Kidney epithelial cell (primary cell): Measurements from ENCODE around the gene CRYBB2. TPM values are rescaled to one million over a fixed set of nuclear protein-coding genes. Genes with fewer than 3 reads are reported as not detected.
"Not testable (repeated sequence)": the region's sequence is repeated elsewhere in the genome, so short reads cannot be mapped to it uniquely, and the experiment has no call there.

Experiments
- DNase-seq: peaks from one replicate; pipeline ENCODE4 v3.0.0-alpha.2; 2010; ENCODE audit warnings: low read depth
- H3K27me3 ChIP-seq: 2 replicates; pipeline ENCODE4 v1.6.0; 2011; ENCODE audit warnings: low read length; ENCODE audit not compliant: control insufficient read depth, insufficient read depth
- H3K36me3 ChIP-seq: 2 replicates; pipeline ENCODE4 v1.5.1; 2011; ENCODE audit warnings: low read length; ENCODE audit not compliant: control insufficient read depth, insufficient read depth
- H3K4me3 ChIP-seq: 2 replicates; pipeline ENCODE4 v1.5.1; 2011; ENCODE audit warnings: low read depth, mild to moderate bottlenecking, control low read depth, low read length
- total RNA-seq: library from RNA; depleted of rRNA; stranded (reverse); fragments of >200 nt; gene quantifications from 2 replicates; pipeline ENCODE4 v1.2.3, GENCODE V29; 2015
- TF ChIP-seq, protein P1 (sequence below): IDR thresholded peaks from 2 replicates; pipeline ENCODE4 v1.5.1; 2011; ENCODE audit warnings: mild to moderate bottlenecking, moderate library complexity, low read length, control low read depth, inconsistent platforms; ENCODE audit not compliant: insufficient read depth, poor library complexity, severe bottlenecking

Gene CRYBB2
- total RNA-seq, 1 donor from 2014 or later = not detected

DNA sequence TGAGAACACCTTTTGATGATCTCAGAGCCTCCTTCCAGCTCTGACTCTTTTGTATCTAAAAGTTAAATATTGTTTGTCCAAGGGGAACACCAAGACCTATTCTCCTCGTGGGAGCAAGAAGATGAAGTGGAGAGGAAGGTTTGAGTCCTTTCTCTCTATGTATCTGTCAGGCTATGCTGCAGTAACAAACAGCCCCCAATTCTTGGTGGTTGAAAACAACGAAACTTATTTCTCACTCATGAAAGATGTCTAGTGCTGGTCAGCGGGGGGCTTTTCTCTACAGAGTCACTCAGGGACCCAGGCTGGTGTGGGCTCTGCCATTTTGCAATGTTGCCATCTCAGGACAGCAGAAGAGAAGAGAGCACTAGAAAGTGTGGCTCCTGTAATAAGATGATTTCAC, 6.2 kb upstream of the CRYBB2 start:
- no peaks in the 10 kb centered on the region for H3K36me3 ChIP-seq
- no peak overlapping the region for H3K4me3 ChIP-seq
- TF ChIP-seq, protein P1, sequence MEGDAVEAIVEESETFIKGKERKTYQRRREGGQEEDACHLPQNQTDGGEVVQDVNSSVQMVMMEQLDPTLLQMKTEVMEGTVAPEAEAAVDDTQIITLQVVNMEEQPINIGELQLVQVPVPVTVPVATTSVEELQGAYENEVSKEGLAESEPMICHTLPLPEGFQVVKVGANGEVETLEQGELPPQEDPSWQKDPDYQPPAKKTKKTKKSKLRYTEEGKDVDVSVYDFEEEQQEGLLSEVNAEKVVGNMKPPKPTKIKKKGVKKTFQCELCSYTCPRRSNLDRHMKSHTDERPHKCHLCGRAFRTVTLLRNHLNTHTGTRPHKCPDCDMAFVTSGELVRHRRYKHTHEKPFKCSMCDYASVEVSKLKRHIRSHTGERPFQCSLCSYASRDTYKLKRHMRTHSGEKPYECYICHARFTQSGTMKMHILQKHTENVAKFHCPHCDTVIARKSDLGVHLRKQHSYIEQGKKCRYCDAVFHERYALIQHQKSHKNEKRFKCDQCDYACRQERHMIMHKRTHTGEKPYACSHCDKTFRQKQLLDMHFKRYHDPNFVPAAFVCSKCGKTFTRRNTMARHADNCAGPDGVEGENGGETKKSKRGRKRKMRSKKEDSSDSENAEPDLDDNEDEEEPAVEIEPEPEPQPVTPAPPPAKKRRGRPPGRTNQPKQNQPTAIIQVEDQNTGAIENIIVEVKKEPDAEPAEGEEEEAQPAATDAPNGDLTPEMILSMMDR = no peak
- no peak for DNase-seq
- H3K27me3 ChIP-seq = no peaks in the 10 kb centered on the region

DNA sequence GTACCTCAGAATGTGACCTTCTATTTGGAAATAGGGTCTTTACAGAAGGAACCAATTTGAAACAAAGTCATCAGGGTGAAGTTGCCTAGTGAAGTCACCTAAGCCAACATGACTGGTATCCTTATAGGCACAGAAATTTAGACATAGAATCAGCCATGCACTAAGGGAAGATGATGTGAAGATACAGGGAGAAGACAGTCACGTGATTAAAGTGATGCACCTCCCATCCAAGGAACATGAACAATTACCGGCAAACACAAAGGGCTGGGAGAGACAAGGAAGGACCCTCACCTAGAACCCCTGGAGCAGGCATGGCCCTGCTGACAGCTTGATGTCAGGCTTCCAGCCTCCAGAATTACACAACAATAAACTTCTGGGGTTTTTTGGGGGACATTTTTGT, 3.2 kb upstream of the CRYBB2 start:
- Histone ChIP-seq H3K4me3 (no peak overlapping the region), H3K27me3 (peaks cover 12% of the 10 kb centered on the region), H3K36me3 (no peaks in the 10 kb centered on the region)
- DNase-seq = no peak
- TF ChIP-seq, protein P1 = no peak

DNA sequence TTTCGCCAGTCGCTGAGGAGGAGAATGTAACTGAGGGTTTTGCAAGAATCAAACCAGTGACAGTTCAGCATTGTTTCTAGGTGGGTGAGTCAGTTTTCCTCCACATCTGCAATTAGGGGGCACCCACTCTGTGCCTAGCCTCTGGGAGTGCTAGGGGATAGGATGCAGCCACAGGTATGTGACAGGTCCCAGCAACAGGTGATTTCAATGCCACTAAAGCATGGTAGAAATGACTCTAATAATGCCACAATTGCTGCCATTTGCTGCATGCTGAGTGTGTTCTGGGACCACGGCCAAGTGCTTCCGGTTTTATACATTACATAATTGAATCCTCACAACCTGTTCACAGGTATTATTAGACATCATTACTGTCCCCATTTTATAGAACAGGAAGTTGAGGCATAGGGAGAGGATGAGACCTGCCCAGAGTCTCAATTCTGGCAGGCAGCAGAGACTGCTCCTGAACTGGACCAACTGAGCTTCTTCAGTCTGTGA, 556 bp downstream of the CRYBB2 start:
- no peak for DNase-seq
- Histone ChIP-seq H3K4me3 (no peak overlapping the region), H3K27me3 (peaks cover 18% of the 10 kb centered on the region), H3K36me3 (no peaks in the 10 kb centered on the region)
- TF ChIP-seq, protein P1 = no peak

DNA sequence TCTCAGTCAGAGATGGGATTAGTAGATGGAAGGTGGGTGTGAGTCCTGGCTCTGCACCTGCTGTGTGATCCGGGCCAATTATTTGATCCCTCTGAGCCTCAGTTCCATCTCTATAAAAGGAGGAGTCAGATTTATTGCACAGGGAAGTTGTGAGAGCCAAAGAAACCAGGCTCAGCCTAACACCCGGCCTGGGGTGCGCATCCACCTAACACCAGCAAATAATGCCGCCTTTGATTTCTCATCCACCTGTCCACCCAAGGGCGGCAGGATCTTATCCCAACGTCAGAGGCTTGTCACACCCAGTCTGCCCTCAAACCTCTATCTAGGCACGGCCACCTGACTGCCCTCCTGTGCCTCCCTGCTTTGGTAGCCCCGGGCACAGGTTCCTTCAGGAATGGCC, 2.4 kb downstream of the CRYBB2 start:
- no peaks in the 10 kb centered on the region for H3K36me3 ChIP-seq
- DNase-seq = no peak
- H3K4me3 ChIP-seq = no peak overlapping the region
- peaks cover 20% of the 10 kb centered on the region for H3K27me3 ChIP-seq
- TF ChIP-seq, protein P1 = no peak

DNA sequence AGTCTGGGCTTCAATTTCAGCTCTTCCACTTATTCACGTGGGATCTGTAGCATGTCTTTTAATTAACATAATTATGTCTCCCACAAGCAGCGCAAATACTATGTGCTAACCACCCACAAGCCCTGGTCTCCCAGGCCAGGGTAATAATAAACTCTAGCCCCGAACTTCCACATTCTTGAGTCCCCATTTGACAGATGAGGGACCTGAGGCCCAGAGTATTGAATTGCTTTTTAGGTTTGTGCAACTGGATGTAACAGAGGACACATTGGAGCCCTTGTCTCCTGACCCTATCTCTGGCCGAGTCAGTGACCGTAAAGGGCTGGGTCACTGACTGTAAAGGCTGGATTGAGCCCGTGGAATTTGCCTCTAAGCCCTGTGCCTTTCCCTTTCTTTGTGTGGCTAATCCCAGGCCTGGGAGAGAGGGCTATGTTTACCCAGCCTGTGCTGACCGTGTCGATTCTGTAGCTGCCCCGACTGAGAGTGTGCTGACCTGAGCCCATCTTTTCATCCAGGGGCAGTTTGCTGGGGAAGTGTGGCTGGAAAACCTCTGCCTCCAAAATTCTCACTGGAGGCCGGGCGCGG, 3.9 kb downstream of the CRYBB2 start:
- Histone ChIP-seq H3K27me3 (peaks cover 20% of the 10 kb centered on the region), H3K4me3 (no peak overlapping the region), H3K36me3 (no peaks in the 10 kb centered on the region)
- no peak for DNase-seq
- TF ChIP-seq, protein P1 = no peak

DNA sequence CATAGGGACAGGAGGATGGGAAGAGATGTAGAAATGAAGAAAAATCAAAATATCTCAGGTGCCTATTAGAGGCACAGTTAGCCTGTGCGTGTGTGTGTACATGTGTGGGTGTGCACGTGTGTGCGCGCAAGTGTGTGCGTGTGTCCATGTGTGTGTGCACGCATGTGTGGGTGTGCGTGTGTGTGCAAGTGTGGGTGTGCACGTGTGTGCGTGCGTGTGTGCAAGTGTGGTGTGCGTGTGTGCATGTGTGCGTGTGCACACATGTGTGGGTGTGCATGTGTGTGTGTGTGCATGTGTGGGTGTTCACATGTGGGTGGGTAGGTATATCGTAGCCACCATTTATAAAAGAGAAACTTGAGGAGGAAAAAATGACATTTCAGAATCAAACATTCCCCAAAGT, 9.4 kb downstream of the CRYBB2 start:
- peaks cover 4% of the 10 kb centered on the region for H3K27me3 ChIP-seq
- H3K4me3 ChIP-seq = no peak overlapping the region
- TF ChIP-seq, protein P1 = no peak

DNA sequence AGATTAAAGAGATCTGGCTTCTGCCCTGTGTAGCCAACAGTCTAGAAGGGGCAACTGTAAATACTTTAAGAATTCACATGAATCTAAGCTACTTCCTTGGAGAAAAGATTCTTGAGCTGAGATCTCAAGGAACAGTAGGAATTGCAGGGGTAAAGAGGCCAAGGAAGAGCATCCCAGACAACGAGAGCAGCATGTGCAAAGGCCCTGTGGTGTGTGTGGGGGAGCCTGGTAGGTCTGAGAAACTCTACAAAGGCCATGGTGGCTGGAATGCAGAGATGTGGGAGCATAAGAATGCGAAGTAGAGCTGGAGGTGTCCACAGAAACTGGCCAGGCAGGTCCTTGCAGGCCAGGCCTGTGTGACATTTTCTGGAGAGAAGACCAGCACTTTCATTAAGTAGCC, 11.3 kb downstream of the CRYBB2 start:
- DNase-seq, H3K27me3 ChIP-seq, H3K4me3 ChIP-seq, H3K36me3 ChIP-seq: not testable (repeated sequence)

More for the DNA sequence above, 9.4 kb downstream of the CRYBB2 start:
- no peak for DNase-seq
- H3K36me3 ChIP-seq = no peaks in the 10 kb centered on the region
